IMR-90 (cell line): ENCODE results near the gene RTCA. TPM values are rescaled to one million over a fixed set of nuclear protein-coding genes. Genes with fewer than 3 reads are reported as not detected.

Experiments
- ATAC-seq: fragments of 200-7000 bp; cut with Tn5 transposase; 2 replicates; pipeline ENCODE4 v1.9.1; 2020; ENCODE audit warnings: low read depth, mild to moderate bottlenecking, moderate library complexity
- BruUV-seq: library from RNA; stranded (reverse); fragments of 400-500 nt; replicated peaks from 2 replicates; lab custom pipeline; 2021; lab: Mats Ljungman, UMichigan
- CTCF ChIA-PET: fragments of 300-600 bp; formaldehyde crosslinking; extraction: SDS; loops from one replicate; lab custom pipeline; 2021; ENCODE audit warnings: antibody characterized with exemption; lab: Yijun Ruan, JAX
- POLR2A ChIA-PET: fragments of 300-600 bp; sonication (Branson Sonifier 250); formaldehyde crosslinking; loops from one replicate; lab custom pipeline; 2022; ENCODE audit warnings: antibody characterized with exemption; ENCODE audit not compliant: unreplicated experiment; lab: Charles Lee
- DNase-seq: peaks from one replicate; pipeline ENCODE4 v3.0.0; 2013
- H2AFZ ChIP-seq: replicated peaks from 2 replicates; pipeline ENCODE3; 2013; ENCODE audit warnings: low read length, mild to moderate bottlenecking; ENCODE audit not compliant: poor library complexity
- H2AK5ac ChIP-seq: 2 replicates; pipeline ENCODE4 v1.6.1; 2013; ENCODE audit warnings: low read depth, low read length, inconsistent platforms
- H2AK9ac ChIP-seq: replicated peaks from 2 replicates; pipeline ENCODE3; 2013; ENCODE audit warnings: mild to moderate bottlenecking, low read depth, low read length, moderate library complexity; ENCODE audit not compliant: poor library complexity
- H2BK120ac ChIP-seq: 2 replicates; pipeline ENCODE4 v1.6.1; 2013; ENCODE audit warnings: low read depth, low read length, inconsistent platforms
- H2BK15ac ChIP-seq: 3 replicates; pipeline ENCODE4 v1.6.1; 2013; ENCODE audit warnings: low read depth, low read length, inconsistent platforms
- H2BK20ac ChIP-seq: 2 replicates; pipeline ENCODE4 v1.6.1; 2013; ENCODE audit warnings: low read depth, mild to moderate bottlenecking, inconsistent platforms, low read length, moderate library complexity
- H2BK5ac ChIP-seq: 2 replicates; pipeline ENCODE4 v1.6.1; 2013; ENCODE audit warnings: mild to moderate bottlenecking, low read depth, low read length, inconsistent platforms; ENCODE audit not compliant: poor library complexity, severe bottlenecking
- H3K14ac ChIP-seq: replicated peaks from 2 replicates; pipeline ENCODE4 v1.6.1; 2013; ENCODE audit warnings: low read depth, low read length, inconsistent platforms
- H3K18ac ChIP-seq: 2 replicates; pipeline ENCODE4 v1.6.1; 2013; ENCODE audit warnings: low read depth, low read length, control low read depth
- H3K23ac ChIP-seq: 2 replicates; pipeline ENCODE4 v1.6.1; 2013; ENCODE audit warnings: low read depth, low read length, inconsistent platforms
- H3K27ac ChIP-seq: 2 replicates; pipeline ENCODE4 v1.5.1; 2013; ENCODE audit warnings: mild to moderate bottlenecking, control low read depth, low read length; ENCODE audit not compliant: insufficient read depth
- H3K27me3 ChIP-seq: 2 replicates; pipeline ENCODE4 v1.6.1; 2013; ENCODE audit warnings: low read length; ENCODE audit not compliant: control insufficient read depth, insufficient read depth
- H3K36me3 ChIP-seq: 2 replicates; pipeline ENCODE4 v1.6.1; 2013; ENCODE audit warnings: low read length, mixed read lengths; ENCODE audit not compliant: control insufficient read depth, insufficient read depth
- H3K4ac ChIP-seq: 2 replicates; pipeline ENCODE4 v1.6.1; 2013; ENCODE audit warnings: low read depth, low read length, inconsistent platforms
- H3K4me1 ChIP-seq: 2 replicates; pipeline ENCODE4 v1.6.1; 2013; ENCODE audit warnings: low read length, mixed read lengths; ENCODE audit not compliant: control insufficient read depth, insufficient read depth
- H3K4me2 ChIP-seq: 2 replicates; pipeline ENCODE4 v1.6.1; 2013; ENCODE audit warnings: low read depth, mild to moderate bottlenecking, control low read depth, low read length, moderate library complexity
- H3K4me3 ChIP-seq: 2 replicates; pipeline ENCODE4 v1.5.1; 2013; ENCODE audit warnings: low read depth, mild to moderate bottlenecking, control low read depth, low read length, moderate library complexity; ENCODE audit not compliant: insufficient read depth
- H3K56ac ChIP-seq: 2 replicates; pipeline ENCODE4 v1.6.1; 2013; ENCODE audit warnings: low read length, inconsistent platforms; ENCODE audit not compliant: insufficient read depth; ENCODE audit errors: extremely low read depth
- H3K79me1 ChIP-seq, 2 experiments: 2 replicates each; pipeline ENCODE4 v1.6.1; 2013; ENCODE audit warnings: low read length in 2 of 2, inconsistent platforms in 1 of 2, low read depth in 1 of 2
- H3K9ac ChIP-seq: 2 replicates; pipeline ENCODE4 v1.6.1; 2013; ENCODE audit warnings: low read depth, low read length, control low read depth
- H3K9me1 ChIP-seq: 2 replicates; pipeline ENCODE4 v1.6.1; 2013; ENCODE audit warnings: low read length, inconsistent platforms; ENCODE audit not compliant: insufficient read depth
- H3K9me3 ChIP-seq: 2 replicates; pipeline ENCODE4 v1.6.1; 2013; ENCODE audit warnings: low read length; ENCODE audit not compliant: control insufficient read depth, insufficient read depth
- H4K20me1 ChIP-seq: 2 replicates; pipeline ENCODE4 v1.6.1; 2013; ENCODE audit warnings: low read length, inconsistent platforms; ENCODE audit not compliant: insufficient read depth
- H4K5ac ChIP-seq: 2 replicates; pipeline ENCODE4 v1.6.1; 2013; ENCODE audit warnings: mild to moderate bottlenecking, low read depth, low read length, control low read depth
- H4K8ac ChIP-seq, 2 experiments: 2 replicates each; pipeline ENCODE4 v1.6.1; 2013; ENCODE audit warnings: low read depth in 2 of 2, low read length in 2 of 2, control low read depth in 1 of 2, inconsistent platforms in 1 of 2
- H4K91ac ChIP-seq: 2 replicates; pipeline ENCODE4 v1.6.1; 2013; ENCODE audit warnings: low read depth, low read length, inconsistent platforms; ENCODE audit not compliant: insufficient read depth
- BHLHE40 ChIP-seq: fragments of 150-350 bp; IDR thresholded peaks from 2 replicates; pipeline ENCODE4 v1.6.1; 2016; ENCODE audit warnings: mild to moderate bottlenecking, low read depth, low read length
- CEBPB ChIP-seq: IDR thresholded peaks from 2 replicates; pipeline ENCODE4 v1.6.1; 2012; ENCODE audit warnings: low read depth, low read length, improper control_type of control experiment
- CHD1 ChIP-seq: IDR thresholded peaks from 2 replicates; pipeline ENCODE4 v1.6.1; 2012; ENCODE audit warnings: low read depth, low read length, improper control_type of control experiment
- CTCF ChIP-seq: conservative IDR thresholded peaks from 2 replicates; pipeline ENCODE4 v1.5.1; 2012; ENCODE audit warnings: mild to moderate bottlenecking, low read depth, low read length, improper control_type of control experiment
- ELK1 ChIP-seq: fragments of 150-350 bp; IDR thresholded peaks from 2 replicates; pipeline ENCODE4 v1.6.1; 2016; ENCODE audit warnings: low read depth, mild to moderate bottlenecking, low read length, moderate library complexity, borderline replicate concordance
- MAFK ChIP-seq: IDR thresholded peaks from 2 replicates; pipeline ENCODE4 v1.6.1; 2012; ENCODE audit warnings: low read depth, low read length, improper control_type of control experiment
- MAZ ChIP-seq: IDR thresholded peaks from 2 replicates; pipeline ENCODE4 v1.6.1; 2012; ENCODE audit warnings: low read depth, mild to moderate bottlenecking, low read length, improper control_type of control experiment, moderate library complexity, borderline replicate concordance
- MXI1 ChIP-seq: IDR thresholded peaks from 2 replicates; pipeline ENCODE4 v1.6.1; 2012; ENCODE audit warnings: low read depth, mild to moderate bottlenecking, low read length, moderate library complexity, borderline replicate concordance
- NFE2L2 ChIP-seq: fragments of 150-350 bp; IDR thresholded peaks from 2 replicates; pipeline ENCODE4 v1.6.1; 2016; ENCODE audit warnings: low read depth, mild to moderate bottlenecking, low read length
- POLR2A ChIP-seq: IDR thresholded peaks from 2 replicates; pipeline ENCODE4 v1.6.1; 2012; ENCODE audit warnings: mild to moderate bottlenecking, low read depth, low read length
- RAD21 ChIP-seq: IDR thresholded peaks from 2 replicates; pipeline ENCODE4 v1.6.1; 2012; ENCODE audit warnings: low read length, improper control_type of control experiment
- RFX5 ChIP-seq: IDR thresholded peaks from 2 replicates; pipeline ENCODE4 v1.8.0; 2012; ENCODE audit warnings: low read depth, mild to moderate bottlenecking, low read length, moderate library complexity
- SMC3 ChIP-seq: fragments of 150-350 bp; IDR thresholded peaks from 2 replicates; pipeline ENCODE4 v1.6.1; 2016; ENCODE audit warnings: low read depth, mild to moderate bottlenecking, antibody characterized with exemption, low read length, moderate library complexity
- USF2 ChIP-seq: fragments of 150-350 bp; IDR thresholded peaks from 2 replicates; pipeline ENCODE4 v1.6.1; 2017; ENCODE audit warnings: mild to moderate bottlenecking, antibody characterized with exemption, low read length, low read depth
- WGBS, 2 experiments: methylation state at CpG; one replicate each; pipeline versions ENCODE4 v1.1.5 to v1.1.7; 2013; ENCODE audit warnings: missing lambda C conversion rate in 2 of 2; ENCODE audit not compliant: insufficient read length in 1 of 2; ENCODE audit errors: extremely low coverage in 2 of 2; 5-methylcytosine and 5-hydroxymethylcytosine counted together
- dilution Hi-C: fragments of 300-500 bp; cut with HindIII; formaldehyde crosslinking; loops from one replicate; pipeline ENCODE4 v1.14.3; 2018; ENCODE audit warnings: low sequenced_read_pairs; ENCODE audit not compliant: unreplicated experiment
- in situ Hi-C: fragments of 300-500 bp; cut with MboI; formaldehyde crosslinking; loops from 3 replicates; pipeline ENCODE4 v1.14.3; 2019; ENCODE audit warnings: low sequenced_read_pairs, inconsistent platforms, mixed read lengths
- intact Hi-C: fragments of 100-400 bp; cut with micrococcal nuclease; formaldehyde crosslinking; loops from 2 replicates; pipeline ENCODE4 v1.10.0; 2022
- polyA plus RNA-seq, 3 experiments: library from polyadenylated mRNA; depleted of rRNA; stranded (reverse); fragments of >200 nt; gene quantifications; 2 replicates each; pipeline ENCODE4 v1.2.3, GENCODE V29; 2012; ENCODE audit warnings: low replicate concordance in 1 of 3
- total RNA-seq: library from RNA; depleted of rRNA; stranded (reverse); fragments of >200 nt; gene quantifications from 2 replicates; pipeline ENCODE4 v1.2.3, GENCODE V29; 2012

The RTCA gene
- total and polyA plus RNA-seq, 2 of the 4 experiments (the other 2 are of a cell fraction), result 26.9 to 29.6 TPM

GRCh38 chr1:100249155-100249536, 16.9 kb upstream of the RTCA start:
- 0 out of 2 replicates have a peak, but pooled peaks cover 2% of the 10 kb centered on the region for H3K4me1 ChIP-seq

More at GRCh38 chr1:100249155-100249536, 16.9 kb upstream of the RTCA start:
- Histone ChIP-seq H3K79me1 (peaks cover 15 to 30% of the 10 kb centered on the region in 2 experiments), H3K4me2 (peak overlapping the region; percentile 100), H3K9me1 (peaks cover 7% of the 10 kb centered on the region; the same call in 1 of the 2 replicates), H3K9ac (peak overlapping the region; percentile 96), H3K14ac (peak overlapping the region; percentile 77), H4K8ac (peak overlapping the region; percentile 86 to 98), H2BK15ac (no peak overlapping the region), H2BK20ac (no peak overlapping the region), H3K27ac (peak overlapping the region; percentile 91), H3K4me3 (peak overlapping the region; percentile 93), H2AFZ (peak overlapping the region; percentile 98), H4K20me1 (no peaks in the 10 kb centered on the region), H4K5ac (peak overlapping the region; percentile 94), H3K4ac (peak overlapping the region; percentile 87), H4K91ac (peak overlapping the region; percentile 79), H2AK9ac (peak overlapping the region; percentile 84), H3K23ac (peak overlapping the region; percentile 31), H3K27me3 (no peaks in the 10 kb centered on the region), H2BK120ac (no peak overlapping the region), H2BK5ac (peak overlapping the region; percentile 81), H2AK5ac (peak overlapping the region; percentile 51), H3K36me3 (no peaks in the 10 kb centered on the region), H3K18ac (peak overlapping the region; percentile 70), H3K9me3 (no peaks in the 10 kb centered on the region), H3K56ac (peak overlapping the region; percentile 60; the same call in 1 of the 2 replicates)
- DNase-seq (no peak), ATAC-seq (peak; percentile 2)
- ChIA-PET POLR2A (interaction anchor here (0.6 to 1.0 kb wide), 2 partner anchors 16 to 26 kb away, joined by 3 read pairs; no protein-coding TSS in a partner anchor), CTCF (interaction anchor here (0.5 kb wide), 1 partner anchor 21 kb away, joined by 3 read pairs; no protein-coding TSS in a partner anchor)
- in situ Hi-C loops (no loop called here), dilution Hi-C loops (no loop called here), intact Hi-C loops (no loop called here)
- BruUV-seq, result TSS peak; percentile 38
- WGBS, 2 experiments, result no CpG with 5 or more reads among the region's 12 CpGs
- TF ChIP-seq CHD1, result no peak
- no peak for TF ChIP-seq BHLHE40
- TF ChIP-seq ELK1, result no peak
- TF ChIP-seq MAZ, result no peak
- no peak for TF ChIP-seq USF2
- no peak for TF ChIP-seq RAD21
- TF ChIP-seq MAFK, result no peak
- no peak for TF ChIP-seq SMC3
- no peak for TF ChIP-seq MXI1
- no peak for TF ChIP-seq POLR2A
- no peak for TF ChIP-seq CEBPB
- TF ChIP-seq RFX5, result no peak
- no peak for TF ChIP-seq CTCF
- no peak for TF ChIP-seq NFE2L2
